GM08714 (cell line): ENCODE data around the gene LRIG1.

Experiments
- H3K4me3 ChIP-seq: fragments of 200-500 bp; sonication (Bioruptor generic); 2 replicates; pipeline ENCODE4 v1.5.1; 2014; ENCODE audit warnings: mild to moderate bottlenecking, low read length, inconsistent platforms
- ZNF274 ChIP-seq: IDR thresholded peaks from 2 replicates; pipeline ENCODE4 v1.6.1; 2012; ENCODE audit warnings: mild to moderate bottlenecking, low read depth, low read length

Gene LRIG1, protein sequence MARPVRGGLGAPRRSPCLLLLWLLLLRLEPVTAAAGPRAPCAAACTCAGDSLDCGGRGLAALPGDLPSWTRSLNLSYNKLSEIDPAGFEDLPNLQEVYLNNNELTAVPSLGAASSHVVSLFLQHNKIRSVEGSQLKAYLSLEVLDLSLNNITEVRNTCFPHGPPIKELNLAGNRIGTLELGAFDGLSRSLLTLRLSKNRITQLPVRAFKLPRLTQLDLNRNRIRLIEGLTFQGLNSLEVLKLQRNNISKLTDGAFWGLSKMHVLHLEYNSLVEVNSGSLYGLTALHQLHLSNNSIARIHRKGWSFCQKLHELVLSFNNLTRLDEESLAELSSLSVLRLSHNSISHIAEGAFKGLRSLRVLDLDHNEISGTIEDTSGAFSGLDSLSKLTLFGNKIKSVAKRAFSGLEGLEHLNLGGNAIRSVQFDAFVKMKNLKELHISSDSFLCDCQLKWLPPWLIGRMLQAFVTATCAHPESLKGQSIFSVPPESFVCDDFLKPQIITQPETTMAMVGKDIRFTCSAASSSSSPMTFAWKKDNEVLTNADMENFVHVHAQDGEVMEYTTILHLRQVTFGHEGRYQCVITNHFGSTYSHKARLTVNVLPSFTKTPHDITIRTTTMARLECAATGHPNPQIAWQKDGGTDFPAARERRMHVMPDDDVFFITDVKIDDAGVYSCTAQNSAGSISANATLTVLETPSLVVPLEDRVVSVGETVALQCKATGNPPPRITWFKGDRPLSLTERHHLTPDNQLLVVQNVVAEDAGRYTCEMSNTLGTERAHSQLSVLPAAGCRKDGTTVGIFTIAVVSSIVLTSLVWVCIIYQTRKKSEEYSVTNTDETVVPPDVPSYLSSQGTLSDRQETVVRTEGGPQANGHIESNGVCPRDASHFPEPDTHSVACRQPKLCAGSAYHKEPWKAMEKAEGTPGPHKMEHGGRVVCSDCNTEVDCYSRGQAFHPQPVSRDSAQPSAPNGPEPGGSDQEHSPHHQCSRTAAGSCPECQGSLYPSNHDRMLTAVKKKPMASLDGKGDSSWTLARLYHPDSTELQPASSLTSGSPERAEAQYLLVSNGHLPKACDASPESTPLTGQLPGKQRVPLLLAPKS

DNA sequence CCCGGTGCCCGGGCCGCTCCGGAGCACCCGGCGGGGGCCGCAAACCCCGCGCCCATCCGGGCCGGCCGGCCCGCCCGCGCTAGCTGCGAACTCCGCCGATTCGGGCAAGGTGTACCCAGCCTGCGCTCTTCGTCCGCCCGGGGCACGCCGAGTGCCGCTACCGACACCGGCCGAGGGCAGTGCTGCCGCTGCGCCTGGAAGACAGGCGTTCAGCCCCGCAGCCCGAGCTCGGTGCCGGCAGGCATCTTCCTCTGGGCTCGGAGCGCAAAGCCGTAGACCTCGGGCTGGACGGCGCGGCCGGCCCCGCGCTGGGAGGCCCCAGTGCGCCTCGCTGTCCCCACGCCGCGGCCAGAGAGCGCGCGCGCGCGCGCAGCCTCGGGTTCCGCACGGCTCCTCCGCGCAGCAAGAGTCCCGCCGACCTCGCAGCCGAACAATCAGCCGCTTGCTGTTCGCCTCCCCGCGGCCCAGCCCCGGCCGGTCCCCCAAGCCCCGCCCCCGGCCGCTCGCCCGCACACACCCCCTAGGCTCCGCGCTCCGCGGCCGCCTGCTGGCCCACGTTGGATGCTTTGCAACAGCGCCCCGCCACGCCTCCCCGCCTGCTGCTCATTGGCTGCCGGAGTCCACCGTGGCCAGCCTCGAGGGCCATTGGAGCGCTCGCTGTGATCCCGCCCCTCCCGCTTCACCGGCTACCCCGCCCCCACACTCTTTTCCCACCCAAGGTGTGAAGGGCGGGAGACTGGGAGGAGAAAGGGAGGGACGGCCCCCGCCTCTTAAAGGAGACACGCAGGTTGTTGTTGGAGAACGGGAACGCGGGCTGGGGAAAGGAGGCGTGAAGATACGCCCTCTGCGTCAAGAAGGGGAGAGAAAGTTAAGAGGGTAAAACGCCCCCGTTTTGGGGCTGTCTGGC, at the start of gene LRIG1:
Gene LRIG1 (minus strand): TSS at position 447 of the 907 bp plus-strand sequence. CDS start 615 bp downstream, outside the sequence.
- H3K4me3 ChIP-seq = peak within 1 kb of the TSS; percentile 89
- TF ChIP-seq ZNF274 = no peak

GRCh38 chr3:66544619-66545429, 44.0 kb upstream of the LRIG1 start:
- no peak for TF ChIP-seq ZNF274
- no peak overlapping the region for H3K4me3 ChIP-seq

GRCh38 chr3:66542153-66542552, 41.3 kb upstream of the LRIG1 start:
- H3K4me3 ChIP-seq = no peak overlapping the region
- no peak for TF ChIP-seq ZNF274

DNA sequence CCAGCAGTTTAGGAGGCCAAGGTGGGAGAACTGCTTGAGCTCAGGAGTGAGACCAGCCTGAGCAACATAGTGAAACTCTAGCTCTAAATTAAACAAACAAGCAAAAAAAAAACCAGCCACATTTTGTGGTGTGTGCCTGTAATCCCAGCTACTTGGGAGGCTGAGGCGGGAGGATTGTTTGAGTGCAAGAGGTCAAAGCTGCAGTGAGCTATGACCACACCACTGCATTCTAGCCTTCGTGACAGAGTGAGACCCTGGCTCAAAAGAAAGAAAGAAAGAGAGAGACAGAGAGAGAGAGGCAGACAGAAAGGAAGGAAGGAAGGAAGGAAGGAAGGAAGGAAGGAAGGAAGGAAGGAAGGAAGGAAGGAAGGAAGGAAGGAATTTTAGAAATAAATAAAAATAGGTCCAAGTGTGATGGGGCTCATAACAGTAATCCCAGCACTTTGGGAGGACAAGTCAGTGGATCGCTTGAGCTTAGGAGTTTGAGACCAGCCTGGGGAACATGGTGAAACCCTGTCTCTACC, 38.7 kb upstream of the LRIG1 start:
- no peak for TF ChIP-seq ZNF274
- H3K4me3 ChIP-seq = no peak overlapping the region

DNA sequence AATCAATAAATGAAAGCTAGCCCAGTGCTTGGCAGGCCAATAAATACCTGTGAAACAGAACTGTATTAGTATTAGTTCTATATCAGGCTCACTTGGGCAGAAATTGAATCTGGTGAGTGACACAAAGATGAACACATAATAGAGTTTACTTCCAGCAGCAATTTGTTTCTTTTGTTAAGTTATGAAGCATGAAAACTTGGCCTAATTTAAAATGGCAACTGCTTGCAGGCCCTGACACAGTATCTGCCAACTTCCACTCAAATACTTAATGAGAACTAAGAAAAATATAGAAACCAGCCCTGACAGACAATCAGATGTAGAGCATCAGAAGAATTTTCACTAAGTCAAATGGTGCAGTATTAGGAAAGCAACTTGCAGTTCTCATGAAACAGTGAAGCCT, 37.6 kb upstream of the LRIG1 start:
- no peak overlapping the region for H3K4me3 ChIP-seq
- no peak for TF ChIP-seq ZNF274

GRCh38 chr3:66537735-66538134, 36.9 kb upstream of the LRIG1 start:
- TF ChIP-seq ZNF274 = no peak
- no peak overlapping the region for H3K4me3 ChIP-seq

DNA sequence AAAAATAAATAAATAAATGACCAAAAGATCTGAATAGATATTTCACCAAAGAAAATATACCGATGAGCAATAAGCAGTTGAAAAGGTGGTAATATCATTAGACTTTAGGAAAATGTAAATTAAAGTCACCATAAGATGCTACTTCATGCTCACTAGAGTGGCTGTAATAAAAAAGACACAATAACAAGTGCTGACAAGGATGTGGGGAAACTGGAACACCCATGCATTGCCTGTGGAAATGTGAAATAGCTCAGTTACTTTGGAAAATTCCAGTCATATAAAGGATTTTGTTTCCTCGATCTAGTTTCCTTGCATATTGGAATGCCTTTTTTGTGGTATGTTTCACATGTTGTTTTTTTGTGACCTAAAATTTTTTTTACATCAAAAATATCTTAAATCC, 36.0 kb upstream of the LRIG1 start:
- H3K4me3 ChIP-seq = no peak overlapping the region
- TF ChIP-seq ZNF274 = no peak

DNA sequence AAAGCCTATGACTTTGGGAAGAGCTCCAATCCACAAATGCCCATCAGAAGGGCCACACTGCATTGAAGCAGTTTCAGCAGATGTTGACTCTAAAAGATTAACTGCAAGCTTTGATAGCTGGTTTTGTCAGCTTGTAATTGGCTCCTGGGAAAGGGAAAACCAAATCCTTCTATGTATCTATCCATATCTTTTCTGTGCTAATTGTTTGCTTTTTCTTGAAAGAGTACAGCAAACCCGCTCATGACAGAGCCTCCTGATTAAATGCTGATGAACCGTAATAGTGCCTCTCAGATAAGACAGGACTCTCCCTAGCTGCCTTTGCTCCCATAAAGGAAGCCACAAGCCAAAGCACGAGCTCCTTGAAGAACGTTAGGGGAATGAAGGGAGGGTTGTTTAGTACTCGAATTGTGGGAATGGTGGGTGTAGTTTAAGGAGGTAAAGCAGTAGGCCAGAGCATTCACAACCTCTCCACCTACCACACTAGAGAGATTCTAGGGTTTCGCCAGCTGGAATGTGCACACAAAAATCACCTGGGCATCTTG, 33.6 kb upstream of the LRIG1 start:
- no peak overlapping the region for H3K4me3 ChIP-seq
- TF ChIP-seq ZNF274 = no peak

- TF ChIP-seq ZNF274 = no peak
- H3K4me3 ChIP-seq = no peak overlapping the region
These were observed 31.8 kb upstream of the LRIG1 start for GRCh38 chr3:66532613-66533012.

- no peak for TF ChIP-seq ZNF274
- no peak overlapping the region for H3K4me3 ChIP-seq
These were observed 31.4 kb upstream of the LRIG1 start for GRCh38 chr3:66532160-66532587.

DNA sequence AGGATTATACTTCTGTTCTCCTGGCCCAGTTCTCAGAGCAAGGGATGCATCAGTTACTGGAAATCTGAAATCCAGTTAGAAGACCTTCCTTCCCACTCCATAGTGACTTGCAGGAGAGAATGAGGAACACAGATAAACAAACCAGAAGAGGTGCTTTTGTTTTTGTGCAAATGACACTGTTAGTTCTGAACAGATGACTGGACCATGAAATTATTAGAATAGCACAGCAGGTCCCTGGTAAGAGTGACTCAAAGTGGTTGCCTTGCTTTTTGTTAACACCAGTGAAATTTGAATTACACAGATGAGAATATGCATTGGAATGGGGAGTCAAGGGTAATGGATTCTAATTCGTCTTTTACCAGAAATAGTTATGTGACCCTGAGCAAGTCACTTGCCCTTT, 30.4 kb upstream of the LRIG1 start:
- no peak overlapping the region for H3K4me3 ChIP-seq
- no peak for TF ChIP-seq ZNF274

GRCh38 chr3:66527246-66527645, 26.4 kb upstream of the LRIG1 start:
- no peak for TF ChIP-seq ZNF274
- H3K4me3 ChIP-seq = no peak overlapping the region
